HL-60 (cell line): ENCODE results near the gene SPACA5B.
"Not testable (repeated sequence)": the region's sequence is repeated elsewhere in the genome, so short reads cannot be mapped to it uniquely, and the experiment has no call there.

ENCODE experiments used
- DNase-seq, 2 experiments: peaks; one replicate each; pipeline ENCODE4 v3.0.0-alpha.2; 2010 to 2020; ENCODE audit warnings: low read depth in 1 of 2, low spot score in 1 of 2
- H3K27ac ChIP-seq: fragments of 250-450 bp; sonication (Bioruptor Pico); replicated peaks from 2 replicates; pipeline ENCODE4 v1.5.1; 2020; ENCODE audit warnings: mild to moderate bottlenecking, moderate library complexity
- H3K27me3 ChIP-seq: fragments of 250-450 bp; sonication (Bioruptor Pico); 2 replicates; pipeline ENCODE4 v1.5.1; 2021; ENCODE audit warnings: mild to moderate bottlenecking, moderate library complexity; ENCODE audit not compliant: insufficient read depth, poor library complexity, severe bottlenecking
- H3K4me3 ChIP-seq: replicated peaks from 2 replicates; pipeline ENCODE4 v1.5.1; 2011; ENCODE audit warnings: mild to moderate bottlenecking, control low read depth, low read length; ENCODE audit not compliant: insufficient read depth
- GABPA ChIP-seq: IDR thresholded peaks from 2 replicates; pipeline ENCODE4 v1.6.1; 2012; ENCODE audit warnings: low read depth
- POLR2AphosphoS5 ChIP-seq: IDR thresholded peaks from 2 replicates; pipeline ENCODE4 v1.6.1; 2012; ENCODE audit warnings: low read depth
- SPI1 ChIP-seq: IDR thresholded peaks from 2 replicates; pipeline ENCODE4 v1.6.1; 2012; ENCODE audit warnings: low read depth, mild to moderate bottlenecking, borderline replicate concordance
- long read RNA-seq: library from polyadenylated mRNA; unstranded; transcript quantifications from one replicate; pipeline ENCODE4 v2.0.0, GENCODE V29; 2020
- TF ChIP-seq, protein P1 (sequence below): IDR thresholded peaks from one replicate; pipeline ENCODE4 v1.5.1; 2011; ENCODE audit warnings: low read length, control low read depth, inconsistent platforms; ENCODE audit not compliant: insufficient read depth
- TF ChIP-seq, protein P2 (sequence below): IDR thresholded peaks from 2 replicates; pipeline ENCODE4 v1.6.1; 2012; ENCODE audit warnings: low read depth; ENCODE audit not compliant: insufficient replicate concordance

SPACA5B gene
- long read RNA-seq = 0 reads

DNA sequence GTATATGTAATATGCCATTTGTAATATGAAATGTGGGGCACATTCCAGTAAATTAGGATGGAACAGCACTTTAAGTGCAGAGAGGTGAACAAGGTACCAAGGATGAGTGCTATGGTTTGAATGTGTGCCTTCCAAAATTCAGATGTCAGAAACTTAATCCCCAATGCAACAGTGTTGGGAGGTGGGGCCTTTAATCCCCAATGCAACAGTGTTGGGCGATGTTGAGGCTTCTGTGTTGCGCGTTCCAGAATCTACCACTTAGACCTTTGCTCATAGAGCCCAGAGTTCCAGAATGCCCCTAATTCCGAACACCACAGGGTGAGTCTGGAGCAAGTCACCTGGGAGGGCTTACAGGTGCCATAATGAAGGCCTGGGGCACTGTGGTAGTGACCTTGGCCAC lies at the start of gene SPACA5B:
Gene SPACA5B, plus strand, starts transcription at position 301 of the 400 bp plus-strand sequence. Its CDS starts 62 bp downstream, at position 363.
- not testable (repeated sequence) for H3K27me3 ChIP-seq, H3K4me3 ChIP-seq, DNase-seq, H3K27ac ChIP-seq

DNA sequence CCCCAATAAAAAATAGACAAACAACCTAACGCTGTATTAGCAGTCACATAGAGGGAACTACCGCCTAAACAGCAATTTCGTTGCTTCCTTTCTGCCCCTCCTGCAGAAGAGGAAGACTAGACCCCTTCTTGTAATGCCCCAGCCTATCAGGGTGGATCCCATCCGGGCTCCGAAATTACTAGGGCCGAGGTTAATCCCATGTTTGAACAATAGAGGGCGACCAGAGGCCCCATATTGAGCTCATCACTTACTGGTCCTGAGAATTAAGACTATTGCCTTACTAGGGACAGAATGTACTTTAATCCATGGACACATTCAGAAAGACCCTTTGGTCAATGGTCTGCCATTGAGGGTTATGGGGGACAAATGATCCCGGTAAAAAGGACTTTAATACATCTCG lies 47.2 kb upstream of the SPACA5B start:
- peak in 1 of 2 experiments; percentile 38 for DNase-seq
- no peak overlapping the region for H3K4me3 ChIP-seq
- H3K27me3 ChIP-seq = no peaks in the 10 kb centered on the region
- TF ChIP-seq, protein P1, sequence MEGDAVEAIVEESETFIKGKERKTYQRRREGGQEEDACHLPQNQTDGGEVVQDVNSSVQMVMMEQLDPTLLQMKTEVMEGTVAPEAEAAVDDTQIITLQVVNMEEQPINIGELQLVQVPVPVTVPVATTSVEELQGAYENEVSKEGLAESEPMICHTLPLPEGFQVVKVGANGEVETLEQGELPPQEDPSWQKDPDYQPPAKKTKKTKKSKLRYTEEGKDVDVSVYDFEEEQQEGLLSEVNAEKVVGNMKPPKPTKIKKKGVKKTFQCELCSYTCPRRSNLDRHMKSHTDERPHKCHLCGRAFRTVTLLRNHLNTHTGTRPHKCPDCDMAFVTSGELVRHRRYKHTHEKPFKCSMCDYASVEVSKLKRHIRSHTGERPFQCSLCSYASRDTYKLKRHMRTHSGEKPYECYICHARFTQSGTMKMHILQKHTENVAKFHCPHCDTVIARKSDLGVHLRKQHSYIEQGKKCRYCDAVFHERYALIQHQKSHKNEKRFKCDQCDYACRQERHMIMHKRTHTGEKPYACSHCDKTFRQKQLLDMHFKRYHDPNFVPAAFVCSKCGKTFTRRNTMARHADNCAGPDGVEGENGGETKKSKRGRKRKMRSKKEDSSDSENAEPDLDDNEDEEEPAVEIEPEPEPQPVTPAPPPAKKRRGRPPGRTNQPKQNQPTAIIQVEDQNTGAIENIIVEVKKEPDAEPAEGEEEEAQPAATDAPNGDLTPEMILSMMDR = peak; percentile 41
- TF ChIP-seq SPI1 = no peak
- TF ChIP-seq, protein P2, sequence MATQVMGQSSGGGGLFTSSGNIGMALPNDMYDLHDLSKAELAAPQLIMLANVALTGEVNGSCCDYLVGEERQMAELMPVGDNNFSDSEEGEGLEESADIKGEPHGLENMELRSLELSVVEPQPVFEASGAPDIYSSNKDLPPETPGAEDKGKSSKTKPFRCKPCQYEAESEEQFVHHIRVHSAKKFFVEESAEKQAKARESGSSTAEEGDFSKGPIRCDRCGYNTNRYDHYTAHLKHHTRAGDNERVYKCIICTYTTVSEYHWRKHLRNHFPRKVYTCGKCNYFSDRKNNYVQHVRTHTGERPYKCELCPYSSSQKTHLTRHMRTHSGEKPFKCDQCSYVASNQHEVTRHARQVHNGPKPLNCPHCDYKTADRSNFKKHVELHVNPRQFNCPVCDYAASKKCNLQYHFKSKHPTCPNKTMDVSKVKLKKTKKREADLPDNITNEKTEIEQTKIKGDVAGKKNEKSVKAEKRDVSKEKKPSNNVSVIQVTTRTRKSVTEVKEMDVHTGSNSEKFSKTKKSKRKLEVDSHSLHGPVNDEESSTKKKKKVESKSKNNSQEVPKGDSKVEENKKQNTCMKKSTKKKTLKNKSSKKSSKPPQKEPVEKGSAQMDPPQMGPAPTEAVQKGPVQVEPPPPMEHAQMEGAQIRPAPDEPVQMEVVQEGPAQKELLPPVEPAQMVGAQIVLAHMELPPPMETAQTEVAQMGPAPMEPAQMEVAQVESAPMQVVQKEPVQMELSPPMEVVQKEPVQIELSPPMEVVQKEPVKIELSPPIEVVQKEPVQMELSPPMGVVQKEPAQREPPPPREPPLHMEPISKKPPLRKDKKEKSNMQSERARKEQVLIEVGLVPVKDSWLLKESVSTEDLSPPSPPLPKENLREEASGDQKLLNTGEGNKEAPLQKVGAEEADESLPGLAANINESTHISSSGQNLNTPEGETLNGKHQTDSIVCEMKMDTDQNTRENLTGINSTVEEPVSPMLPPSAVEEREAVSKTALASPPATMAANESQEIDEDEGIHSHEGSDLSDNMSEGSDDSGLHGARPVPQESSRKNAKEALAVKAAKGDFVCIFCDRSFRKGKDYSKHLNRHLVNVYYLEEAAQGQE = no peak
- no peak overlapping the region for H3K27ac ChIP-seq

DNA sequence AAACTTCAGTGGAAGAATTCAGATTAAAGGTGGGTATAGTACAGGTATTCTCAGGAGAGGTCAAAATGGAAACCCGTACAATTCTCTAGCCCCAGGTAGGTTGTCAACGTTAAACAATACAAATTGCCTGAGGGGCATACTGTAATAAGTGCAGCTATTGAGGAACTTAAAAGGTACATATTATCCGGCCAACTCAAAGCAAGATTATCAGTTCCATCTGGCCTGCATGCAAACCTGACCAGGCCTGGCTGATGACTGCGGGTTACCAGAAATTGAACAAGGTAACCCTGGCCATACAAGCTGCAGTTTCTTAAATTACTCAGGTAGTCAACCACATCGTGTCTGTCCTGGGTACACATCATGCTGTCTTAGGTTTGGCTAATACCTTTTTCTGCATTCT lies 46.7 kb upstream of the SPACA5B start:
- no peak overlapping the region for H3K4me3 ChIP-seq
- TF ChIP-seq POLR2AphosphoS5 (no peak), SPI1 (no peak), GABPA (no peak)
- TF ChIP-seq, protein P1 = no peak
- TF ChIP-seq, protein P2 = no peak
- no peaks in the 10 kb centered on the region for H3K27me3 ChIP-seq
- no peak for DNase-seq
- no peak overlapping the region for H3K27ac ChIP-seq

DNA sequence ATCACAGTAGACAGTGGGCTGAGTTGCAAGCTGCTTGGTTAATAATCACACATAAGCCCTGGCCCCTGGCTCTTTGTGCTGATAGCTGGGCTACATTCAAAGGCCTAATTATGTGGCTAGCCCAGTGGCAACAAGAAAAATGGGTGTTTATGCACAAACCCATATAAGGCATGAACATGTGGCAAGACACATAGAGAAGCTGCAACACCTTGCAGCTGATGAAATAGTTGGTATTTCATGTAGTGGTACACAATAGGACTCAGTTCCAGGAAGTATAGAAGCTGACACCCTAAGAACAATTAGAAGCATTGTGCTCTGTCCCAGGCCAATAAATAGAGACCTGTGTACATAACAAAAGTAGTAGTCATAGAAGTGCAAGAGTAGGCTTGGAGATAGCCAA lies 44.3 kb upstream of the SPACA5B start:
- no peak overlapping the region for H3K4me3 ChIP-seq
- no peak overlapping the region for H3K27ac ChIP-seq
- no peaks in the 10 kb centered on the region for H3K27me3 ChIP-seq
- peak in 1 of 2 experiments; percentile 42 for DNase-seq
- TF ChIP-seq, protein P1 = no peak
- TF ChIP-seq GABPA = no peak
- no peak for TF ChIP-seq SPI1
- TF ChIP-seq POLR2AphosphoS5 = no peak
- TF ChIP-seq, protein P2 = no peak
